Measurements from ENCODE around the gene ZBTB7C. TPM values are rescaled to one million over a fixed set of nuclear protein-coding genes. Genes with fewer than 3 reads are reported as not detected.

The ZBTB7C gene
- total and polyA plus RNA-seq, 5 donors from 2014 or later: not detected

- Mint-ChIP-seq H3K36me3 (no peaks in the 10 kb centered on the region), H3K27me3 (peaks cover 37% of the 10 kb centered on the region), H3K27ac (no peak overlapping the region), H3K9me3 (peaks cover 0 to 3% (median 0%) of the 10 kb centered on the region in 7 donors), H3K4me3 (no peak overlapping the region), H3K4me1 (no peaks in the 10 kb centered on the region)
- Histone ChIP-seq H3K4me1 (ENCODE audit: control insufficient read depth, insufficient read depth, low read length, poor library complexity, severe bottlenecking) (no peaks in the 10 kb centered on the region), H3K9me3 (ENCODE audit: control insufficient read depth in 2 of 2, low read length in 2 of 2) (no peaks in the 10 kb centered on the region), H3K27me3 (ENCODE audit: control insufficient read depth, insufficient read depth, low read length) (peaks cover 3% of the 10 kb centered on the region), H3K27ac (ENCODE audit: insufficient read depth, low read length, poor library complexity, severe bottlenecking) (no peak overlapping the region), H3K4me3 (ENCODE audit: low read depth, low read length) (no peak overlapping the region), H3K36me3 (ENCODE audit: control insufficient read depth, insufficient read depth, low read length) (no peaks in the 10 kb centered on the region)
- DNase-seq (no peak), ATAC-seq (ENCODE audit: low read depth in 2 of 2) (no peak)
Measured at GRCh38 chr18:48154828-48155227, 254.4 kb downstream of the ZBTB7C start.

- peaks cover 34% of the 10 kb centered on the region for H3K27me3 Mint-ChIP-seq
- H3K9me3 Mint-ChIP-seq: peaks cover 0 to 3% (median 0%) of the 10 kb centered on the region in 7 donors
- Histone ChIP-seq H3K9me3 (ENCODE audit: control insufficient read depth in 2 of 2, low read length in 2 of 2) (no peaks in the 10 kb centered on the region), H3K4me1 (ENCODE audit: control insufficient read depth, insufficient read depth, low read length, poor library complexity, severe bottlenecking) (no peaks in the 10 kb centered on the region), H3K27ac (ENCODE audit: insufficient read depth, low read length, poor library complexity, severe bottlenecking) (no peak overlapping the region), H3K27me3 (ENCODE audit: control insufficient read depth, insufficient read depth, low read length) (peaks cover 3% of the 10 kb centered on the region), H3K36me3 (ENCODE audit: control insufficient read depth, insufficient read depth, low read length) (no peaks in the 10 kb centered on the region), H3K4me3 (ENCODE audit: low read depth, low read length) (no peak overlapping the region)
- H3K36me3 Mint-ChIP-seq: no peaks in the 10 kb centered on the region
- no peak for ATAC-seq (ENCODE audit: low read depth in 2 of 2)
- no peak overlapping the region for H3K4me3 Mint-ChIP-seq
- no peak for DNase-seq
- H3K27ac Mint-ChIP-seq: no peak overlapping the region
- H3K4me1 Mint-ChIP-seq: no peaks in the 10 kb centered on the region
Measured at GRCh38 chr18:48153613-48154481, 255.3 kb downstream of the ZBTB7C start.

- H3K4me3 Mint-ChIP-seq: no peak overlapping the region
- H3K4me1 Mint-ChIP-seq: no peaks in the 10 kb centered on the region
- H3K9me3 Mint-ChIP-seq: peaks cover 0 to 3% (median 0%) of the 10 kb centered on the region in 7 donors
- no peaks in the 10 kb centered on the region for H3K4me1 ChIP-seq (ENCODE audit: control insufficient read depth, insufficient read depth, low read length, poor library complexity, severe bottlenecking)
- H3K27me3 Mint-ChIP-seq: peaks cover 27% of the 10 kb centered on the region
- ATAC-seq (ENCODE audit: low read depth in 2 of 2) (no peak), DNase-seq (no peak)
- H3K4me3 ChIP-seq (ENCODE audit: low read depth, low read length): no peak overlapping the region
- H3K27ac Mint-ChIP-seq: no peak overlapping the region
- no peak overlapping the region for H3K27ac ChIP-seq (ENCODE audit: insufficient read depth, low read length, poor library complexity, severe bottlenecking)
- H3K36me3 Mint-ChIP-seq: no peaks in the 10 kb centered on the region
- H3K9me3 ChIP-seq (ENCODE audit: control insufficient read depth in 2 of 2, low read length in 2 of 2): no peaks in the 10 kb centered on the region
- H3K36me3 ChIP-seq (ENCODE audit: control insufficient read depth, insufficient read depth, low read length): no peaks in the 10 kb centered on the region
- no peaks in the 10 kb centered on the region for H3K27me3 ChIP-seq (ENCODE audit: control insufficient read depth, insufficient read depth, low read length)
Measured at GRCh38 chr18:48152549-48152948, 256.6 kb downstream of the ZBTB7C start.

GRCh38 chr18:48151421-48152065 is 257.6 kb downstream of the ZBTB7C start:
- Histone ChIP-seq H3K4me1 (ENCODE audit: control insufficient read depth, insufficient read depth, low read length, poor library complexity, severe bottlenecking) (no peaks in the 10 kb centered on the region), H3K4me3 (ENCODE audit: low read depth, low read length) (no peak overlapping the region), H3K27ac (ENCODE audit: insufficient read depth, low read length, poor library complexity, severe bottlenecking) (no peak overlapping the region), H3K36me3 (ENCODE audit: control insufficient read depth, insufficient read depth, low read length) (no peaks in the 10 kb centered on the region), H3K9me3 (ENCODE audit: control insufficient read depth in 2 of 2, low read length in 2 of 2) (no peaks in the 10 kb centered on the region), H3K27me3 (ENCODE audit: control insufficient read depth, insufficient read depth, low read length) (no peaks in the 10 kb centered on the region)
- ATAC-seq (ENCODE audit: low read depth in 2 of 2) (no peak), DNase-seq (no peak)
- Mint-ChIP-seq H3K27ac (no peak overlapping the region), H3K9me3 (peaks cover 0 to 3% (median 0%) of the 10 kb centered on the region in 7 donors), H3K27me3 (peaks cover 23% of the 10 kb centered on the region), H3K4me3 (no peak overlapping the region), H3K36me3 (no peaks in the 10 kb centered on the region), H3K4me1 (no peaks in the 10 kb centered on the region)

GRCh38 chr18:48149020-48149685 is 260.0 kb downstream of the ZBTB7C start:
- Histone ChIP-seq H3K4me1 (ENCODE audit: control insufficient read depth, insufficient read depth, low read length, poor library complexity, severe bottlenecking) (no peaks in the 10 kb centered on the region), H3K9me3 (ENCODE audit: control insufficient read depth in 2 of 2, low read length in 2 of 2) (no peaks in the 10 kb centered on the region), H3K27ac (ENCODE audit: insufficient read depth, low read length, poor library complexity, severe bottlenecking) (no peak overlapping the region), H3K36me3 (ENCODE audit: control insufficient read depth, insufficient read depth, low read length) (no peaks in the 10 kb centered on the region), H3K4me3 (ENCODE audit: low read depth, low read length) (no peak overlapping the region), H3K27me3 (ENCODE audit: control insufficient read depth, insufficient read depth, low read length) (no peaks in the 10 kb centered on the region)
- no peak for DNase-seq
- no peak overlapping the region for H3K4me3 Mint-ChIP-seq
- peaks cover 17% of the 10 kb centered on the region for H3K27me3 Mint-ChIP-seq
- no peaks in the 10 kb centered on the region for H3K36me3 Mint-ChIP-seq
- no peaks in the 10 kb centered on the region for H3K4me1 Mint-ChIP-seq
- no peak for ATAC-seq (ENCODE audit: low read depth in 2 of 2)
- H3K9me3 Mint-ChIP-seq: no peaks in the 10 kb centered on the region
- no peak overlapping the region for H3K27ac Mint-ChIP-seq

GRCh38 chr18:48142994-48143393 is 266.2 kb downstream of the ZBTB7C start:
- H3K27me3 Mint-ChIP-seq: peaks cover 45% of the 10 kb centered on the region
- H3K4me3 Mint-ChIP-seq: no peak overlapping the region
- no peak overlapping the region for H3K27ac ChIP-seq (ENCODE audit: insufficient read depth, low read length, poor library complexity, severe bottlenecking)
- H3K36me3 Mint-ChIP-seq: no peaks in the 10 kb centered on the region
- ATAC-seq (ENCODE audit: low read depth in 2 of 2) (no peak), DNase-seq (no peak)
- H3K4me1 ChIP-seq (ENCODE audit: control insufficient read depth, insufficient read depth, low read length, poor library complexity, severe bottlenecking): no peaks in the 10 kb centered on the region
- H3K4me3 ChIP-seq (ENCODE audit: low read depth, low read length): no peak overlapping the region
- H3K4me1 Mint-ChIP-seq: no peaks in the 10 kb centered on the region
- H3K36me3 ChIP-seq (ENCODE audit: control insufficient read depth, insufficient read depth, low read length): no peaks in the 10 kb centered on the region
- no peaks in the 10 kb centered on the region for H3K9me3 ChIP-seq (ENCODE audit: control insufficient read depth in 2 of 2, low read length in 2 of 2)
- peaks cover 2% of the 10 kb centered on the region for H3K27me3 ChIP-seq (ENCODE audit: control insufficient read depth, insufficient read depth, low read length)
- H3K27ac Mint-ChIP-seq: no peak overlapping the region
- no peaks in the 10 kb centered on the region for H3K9me3 Mint-ChIP-seq

GRCh38 chr18:48142353-48142752 is 266.8 kb downstream of the ZBTB7C start:
- H3K4me3 ChIP-seq (ENCODE audit: low read depth, low read length): no peak overlapping the region
- ATAC-seq (ENCODE audit: low read depth in 2 of 2) (no peak), DNase-seq (no peak)
- no peak overlapping the region for H3K27ac ChIP-seq (ENCODE audit: insufficient read depth, low read length, poor library complexity, severe bottlenecking)
- no peaks in the 10 kb centered on the region for H3K4me1 ChIP-seq (ENCODE audit: control insufficient read depth, insufficient read depth, low read length, poor library complexity, severe bottlenecking)
- Mint-ChIP-seq H3K4me1 (peaks cover 0 to 5% (median 2%) of the 10 kb centered on the region in 4 donors), H3K27ac (no peak overlapping the region), H3K9me3 (no peaks in the 10 kb centered on the region), H3K27me3 (peaks cover 51% of the 10 kb centered on the region), H3K36me3 (no peaks in the 10 kb centered on the region), H3K4me3 (no peak overlapping the region)
- H3K9me3 ChIP-seq (ENCODE audit: control insufficient read depth in 2 of 2, low read length in 2 of 2): no peaks in the 10 kb centered on the region
- H3K36me3 ChIP-seq (ENCODE audit: control insufficient read depth, insufficient read depth, low read length): no peaks in the 10 kb centered on the region
- peaks cover 5% of the 10 kb centered on the region for H3K27me3 ChIP-seq (ENCODE audit: control insufficient read depth, insufficient read depth, low read length)

Data from CD4-positive, CD25-positive, alpha-beta regulatory T cell (primary cell).